Activated CD8-positive, alpha-beta memory T cell treated with anti-CD3 and anti-CD28 coated beads for 24 hours (primary cell): Measurements from ENCODE around the gene PXDN.

Experiments
- DNase-seq: peaks from one replicate; pipeline ENCODE4 v3.0.0-alpha.2; 2020

Gene PXDN

DNA sequence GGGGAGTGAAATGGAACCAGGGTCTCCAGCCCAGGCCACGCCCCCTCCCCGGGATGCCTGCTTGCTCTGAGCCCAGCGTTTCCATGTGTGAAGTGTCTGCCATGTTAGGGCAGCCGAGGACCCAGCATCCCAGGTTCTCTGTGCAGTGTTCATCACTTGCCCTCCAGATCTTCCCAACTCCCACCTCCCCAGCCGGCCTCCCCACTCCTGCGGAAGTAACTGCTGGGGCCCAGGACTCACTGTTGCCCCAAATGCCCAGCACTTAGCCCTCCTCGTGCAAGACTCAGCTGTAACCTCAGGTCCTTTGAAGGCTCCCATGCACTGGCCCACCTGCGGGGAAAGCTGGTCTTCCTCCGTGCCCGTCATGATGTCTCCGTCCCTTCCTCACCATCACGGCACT lies 9.7 kb upstream of the PXDN start:
- no peak for DNase-seq

DNA sequence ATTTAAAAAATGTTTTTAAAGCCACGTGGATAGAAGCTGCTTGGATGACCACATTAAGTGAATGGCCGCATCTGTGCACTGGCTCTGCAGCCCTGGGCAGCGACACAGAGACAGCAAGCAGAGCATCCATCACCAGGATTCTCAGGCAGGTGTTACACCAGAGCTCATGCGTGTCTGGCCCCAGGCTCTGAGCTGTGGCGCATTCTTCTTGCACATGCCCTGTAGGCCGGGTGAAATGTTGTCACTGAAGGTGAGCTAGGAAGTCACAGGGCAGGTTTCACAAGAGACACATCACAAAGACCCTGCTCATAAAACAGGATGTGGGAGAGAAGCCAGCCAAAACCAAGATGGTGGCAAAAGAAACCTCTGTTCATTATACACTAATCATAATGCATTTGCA lies 8.4 kb upstream of the PXDN start:
- no peak for DNase-seq

DNA sequence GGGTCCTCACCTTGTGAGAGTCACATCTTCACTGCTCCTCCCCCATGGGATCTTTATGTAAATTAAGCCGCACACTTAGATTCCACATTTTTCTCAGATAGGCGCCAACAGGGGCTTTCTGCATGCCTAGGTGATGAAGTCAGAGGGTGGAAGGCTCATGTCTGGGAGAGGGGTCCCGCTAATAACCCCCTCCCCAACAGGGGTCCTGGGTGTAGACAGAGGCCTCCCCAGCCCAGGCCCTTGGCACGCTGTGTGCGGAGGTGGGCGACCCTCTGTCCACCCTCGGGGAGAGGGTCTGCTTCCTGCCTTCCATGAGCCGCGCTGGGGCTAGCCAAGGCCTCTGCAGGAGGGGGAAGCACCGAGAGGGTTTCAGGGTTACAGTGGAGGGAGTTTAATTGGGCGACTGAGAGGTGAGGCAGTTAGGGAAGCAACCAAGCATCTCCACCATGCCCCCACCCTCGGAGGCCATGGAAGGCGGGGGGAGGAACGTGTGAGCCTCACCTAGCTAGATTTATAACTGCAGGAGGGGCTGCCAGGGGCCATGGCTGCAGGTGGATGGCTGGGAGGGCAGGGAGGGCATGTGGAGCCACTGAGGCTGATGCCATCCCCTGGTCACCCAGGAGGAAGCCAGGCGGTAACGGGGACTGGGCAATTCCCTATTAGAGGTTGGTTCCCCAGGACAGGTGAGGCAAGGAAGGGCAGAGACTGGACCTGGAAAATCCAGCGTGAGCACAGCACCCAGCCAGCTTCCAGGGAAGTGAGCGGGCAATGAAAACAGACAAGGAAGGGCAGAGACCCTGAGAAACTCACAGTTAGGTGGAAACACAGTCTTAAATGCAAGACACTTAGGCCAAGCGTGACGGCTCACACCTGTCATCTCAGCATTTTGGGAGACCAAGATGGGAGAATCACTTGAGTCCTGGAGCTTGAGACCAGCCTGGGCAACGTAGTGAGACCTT lies 7.7 kb upstream of the PXDN start:
- no peak for DNase-seq

DNA sequence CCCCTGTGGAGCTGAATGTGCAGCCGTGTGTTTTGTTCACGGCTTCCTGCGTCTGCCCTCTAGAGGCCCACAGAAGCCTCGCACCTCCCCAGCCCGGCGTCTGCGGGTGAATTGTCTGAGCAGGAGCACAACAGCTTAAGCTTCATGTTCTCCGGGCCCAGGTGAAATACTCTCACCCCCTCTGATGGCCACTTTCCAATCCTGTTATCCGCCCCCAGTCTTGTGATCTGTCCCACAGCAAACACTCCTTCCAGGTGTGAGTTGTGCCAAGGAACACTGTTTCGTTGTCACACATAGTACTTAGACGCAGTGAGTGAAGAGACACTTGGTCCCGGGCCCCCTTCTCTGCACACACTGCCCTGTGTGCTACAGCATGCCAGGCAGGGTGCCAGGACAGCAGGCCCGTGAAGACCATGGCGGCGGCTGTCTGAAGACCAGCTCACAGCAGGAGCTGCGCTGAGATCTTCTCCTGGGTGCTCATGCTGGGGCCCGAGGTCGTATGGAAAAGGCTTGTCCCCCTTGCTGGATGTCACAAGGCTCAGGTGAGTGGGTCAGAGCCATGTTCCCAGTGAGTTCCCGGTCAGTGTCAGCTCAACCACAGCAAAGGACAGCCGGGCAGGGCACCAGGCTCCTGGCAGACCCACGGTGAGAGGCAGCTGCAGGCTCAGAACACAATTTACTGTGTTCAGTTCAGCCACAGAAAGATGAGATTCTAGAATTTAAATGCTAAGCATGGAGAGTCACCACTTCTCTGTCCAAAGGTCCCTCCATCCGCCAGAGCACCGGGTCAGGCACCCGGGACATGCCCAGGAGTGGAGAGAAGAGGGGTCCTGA lies 6.8 kb upstream of the PXDN start:
- peak; percentile 74 for DNase-seq

DNA sequence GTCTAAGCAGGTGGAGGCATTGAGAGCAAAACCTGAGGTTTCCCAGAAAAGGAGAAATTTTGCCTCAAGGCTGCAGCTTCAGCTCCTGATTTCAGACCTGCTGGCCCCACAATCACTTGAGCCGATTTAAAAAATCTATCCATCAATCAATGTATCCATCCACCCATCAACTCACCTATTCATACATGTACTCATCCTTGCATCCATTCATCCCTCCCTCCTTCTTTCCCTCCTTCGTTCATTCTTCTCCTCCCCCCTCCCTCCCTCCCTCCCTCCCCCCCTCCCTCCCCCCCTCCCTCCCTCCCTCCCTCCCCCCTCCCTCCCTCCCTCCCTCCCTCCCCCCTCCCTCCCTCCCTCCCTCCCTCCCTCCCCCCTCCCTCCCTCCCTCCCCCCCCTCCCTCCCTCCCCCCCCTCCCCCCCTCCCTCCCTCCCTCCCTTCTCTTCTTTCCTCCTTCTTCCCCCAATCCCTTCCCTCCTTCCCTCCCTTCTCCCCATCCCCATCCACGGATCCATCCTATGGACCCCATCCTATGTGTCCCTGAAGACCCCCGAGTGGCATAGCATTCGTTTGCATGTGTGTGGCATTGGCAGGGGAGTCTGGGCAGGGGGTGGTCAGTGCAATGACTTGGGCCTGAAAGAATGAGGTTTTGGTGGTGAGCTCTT lies 6.1 kb upstream of the PXDN start:
- no peak for DNase-seq

DNA sequence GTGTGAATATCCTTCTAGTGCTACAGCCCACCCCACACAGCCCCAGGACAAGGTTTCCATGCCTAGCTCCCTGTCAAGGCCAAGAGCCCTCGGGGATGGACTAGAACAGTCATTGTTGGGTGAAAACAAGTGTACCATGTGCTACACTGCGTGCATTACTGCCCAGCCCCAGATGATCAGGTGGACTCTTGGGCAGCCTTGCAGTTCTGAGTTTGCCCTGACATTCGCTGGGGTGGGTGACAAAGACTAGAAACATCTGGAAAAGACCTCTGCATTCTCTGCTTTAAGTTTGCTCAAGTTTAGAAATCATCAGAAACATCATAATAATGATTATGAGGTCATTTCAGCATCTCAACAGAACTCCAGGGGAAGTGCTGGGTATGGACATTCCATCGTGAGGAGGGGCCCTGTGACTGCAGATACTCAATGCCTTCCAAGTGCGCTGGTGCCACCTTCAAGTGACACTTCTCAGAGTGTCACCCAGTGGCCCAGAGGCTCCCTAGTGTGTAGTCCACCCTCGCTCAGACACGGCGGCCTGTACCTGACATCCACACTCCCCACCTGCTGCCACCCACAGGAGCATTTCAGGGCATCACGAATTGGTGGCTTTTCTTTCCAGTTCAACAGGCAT lies 5.3 kb upstream of the PXDN start:
- peak; percentile 45 for DNase-seq

DNA sequence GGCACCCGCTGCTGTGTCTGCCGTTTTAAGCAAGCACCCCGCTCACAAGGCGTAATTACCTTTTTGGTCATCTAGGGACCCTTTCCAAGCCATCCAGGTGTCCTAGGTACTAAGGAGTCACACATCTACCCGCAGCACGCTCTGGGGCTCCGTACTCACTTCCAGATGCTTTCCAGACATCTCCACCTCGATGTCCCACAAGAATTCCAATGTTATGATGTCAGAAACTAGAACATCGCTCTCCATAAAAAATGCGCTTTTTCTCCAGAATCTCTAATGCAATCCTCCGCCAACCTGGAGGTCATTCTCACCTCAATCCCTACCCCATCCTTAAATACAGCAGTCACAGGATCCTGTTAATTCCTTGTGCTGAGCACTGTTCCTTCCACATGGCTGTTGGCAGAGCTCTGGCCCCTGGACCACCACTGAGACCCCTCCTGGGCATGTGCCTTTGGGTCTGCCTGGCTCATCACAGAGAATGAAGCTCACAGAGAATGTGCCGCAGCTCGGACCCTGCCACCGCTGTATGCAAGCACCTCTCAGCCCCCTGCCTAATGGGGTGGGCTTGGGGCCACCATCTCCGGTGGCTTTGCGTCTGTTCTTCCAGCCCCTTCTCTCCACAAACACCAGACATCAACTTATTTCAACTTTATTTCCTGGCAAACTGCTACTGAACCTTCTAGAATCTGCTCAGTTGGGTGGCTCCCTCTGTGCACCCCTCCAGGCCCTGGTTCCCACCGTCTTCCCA lies 4.6 kb upstream of the PXDN start:
- no peak for DNase-seq

DNA sequence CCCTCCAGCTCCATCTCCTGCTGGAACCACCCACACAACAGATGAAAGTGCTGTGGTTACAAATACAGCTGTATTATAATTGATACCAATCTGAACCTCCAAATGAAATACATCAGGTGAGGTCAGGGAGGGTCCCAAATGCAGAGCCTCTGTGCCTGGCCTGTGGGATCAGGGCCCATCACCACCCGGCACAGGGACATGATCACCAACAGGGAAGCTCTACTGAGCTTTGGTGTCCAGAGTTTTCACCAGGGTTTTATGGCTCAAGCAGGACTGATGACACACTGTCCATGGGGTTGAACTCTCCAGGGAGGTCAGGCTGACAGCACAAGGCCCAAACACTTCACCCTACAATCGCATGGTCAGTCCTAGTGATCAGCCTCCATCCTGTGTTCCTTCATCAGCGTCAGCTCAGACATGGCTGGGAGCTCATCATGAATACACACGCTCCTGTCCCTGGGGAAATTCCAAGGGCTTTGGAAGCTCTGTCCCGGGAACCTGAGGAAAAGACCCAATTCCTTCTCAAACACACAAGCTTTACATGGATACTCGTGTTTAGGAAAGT lies 3.9 kb upstream of the PXDN start:
- no peak for DNase-seq

DNA sequence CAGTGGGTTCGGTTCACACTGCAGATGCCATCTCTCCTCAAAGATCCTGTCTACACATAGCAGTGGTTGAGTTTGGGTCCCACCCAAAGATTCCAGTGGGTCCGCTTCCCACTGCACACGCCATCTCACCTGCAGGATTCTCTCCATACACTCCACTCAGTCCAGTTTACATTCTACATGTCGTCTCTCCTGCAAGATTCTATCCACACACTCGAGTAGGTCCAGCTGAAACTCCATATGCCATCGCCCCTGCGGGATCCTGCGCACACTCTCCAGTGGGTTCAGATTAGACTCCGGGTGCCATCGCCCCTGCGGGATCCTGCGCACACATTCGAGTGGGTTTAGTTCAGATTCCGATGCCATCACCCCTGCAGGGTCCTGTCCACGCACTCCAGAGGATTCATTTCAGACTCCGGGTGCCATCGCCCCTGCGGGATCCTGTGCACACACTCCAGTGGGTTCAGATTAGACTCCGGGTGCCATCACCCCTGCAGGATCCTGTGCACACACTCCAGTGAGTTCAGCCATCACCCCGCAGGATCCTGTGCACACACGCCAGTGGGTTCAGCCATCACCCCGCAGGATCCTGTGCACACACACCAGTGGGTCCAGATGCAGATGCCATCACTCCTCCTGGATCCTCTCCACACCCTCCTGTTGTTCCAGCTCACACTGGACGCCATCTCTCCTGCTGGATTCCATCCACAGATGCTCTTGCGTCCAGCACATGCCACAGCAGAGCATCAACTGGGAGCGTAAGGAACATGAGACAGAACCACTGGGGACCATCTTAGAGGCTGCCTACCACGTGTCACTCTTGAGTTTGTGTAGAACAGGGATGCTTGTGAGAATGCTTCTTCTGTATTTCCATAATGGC lies 3.0 kb upstream of the PXDN start:
- peak; percentile 52 for DNase-seq

DNA sequence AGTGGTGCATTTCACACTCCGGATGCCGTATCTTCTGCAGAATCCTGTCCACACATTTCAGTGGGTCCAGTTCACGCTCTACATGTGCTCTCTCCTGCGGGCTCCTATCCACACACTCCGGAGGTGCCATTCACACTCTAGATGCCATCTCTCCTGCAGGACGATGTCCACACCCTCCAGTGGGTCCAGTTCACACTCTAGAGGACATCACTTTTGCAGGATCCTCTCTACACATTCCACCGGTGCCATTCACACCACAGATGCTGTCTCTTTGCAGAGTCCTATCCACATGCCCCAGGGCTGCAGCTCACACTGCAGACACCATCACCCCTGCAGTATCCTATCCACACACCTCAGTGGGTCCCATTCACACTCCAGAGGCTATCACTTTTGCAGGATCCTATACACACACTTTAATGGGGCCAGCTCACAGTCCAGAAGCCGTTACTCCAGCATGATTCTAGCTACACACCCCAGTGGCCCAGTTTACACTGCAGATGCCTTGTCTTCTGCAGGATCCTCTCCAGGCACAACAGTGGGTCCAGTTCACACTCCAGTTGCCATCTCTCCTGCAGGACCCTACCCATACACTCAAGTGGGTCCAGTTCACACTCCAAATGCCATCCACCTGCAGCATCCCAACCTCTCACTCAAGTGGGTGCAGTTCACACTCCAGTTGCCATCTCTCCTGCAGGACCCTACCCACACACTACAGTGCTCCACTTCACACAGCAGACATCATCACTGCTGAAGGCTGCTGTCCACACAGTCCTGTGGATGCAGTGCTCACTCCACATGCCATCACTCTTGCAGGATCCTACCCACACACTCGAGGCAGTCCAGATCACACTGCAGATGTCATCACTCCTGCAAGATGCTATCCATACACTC lies 2.1 kb upstream of the PXDN start:
- DNase-seq, result peak; percentile 37

DNA sequence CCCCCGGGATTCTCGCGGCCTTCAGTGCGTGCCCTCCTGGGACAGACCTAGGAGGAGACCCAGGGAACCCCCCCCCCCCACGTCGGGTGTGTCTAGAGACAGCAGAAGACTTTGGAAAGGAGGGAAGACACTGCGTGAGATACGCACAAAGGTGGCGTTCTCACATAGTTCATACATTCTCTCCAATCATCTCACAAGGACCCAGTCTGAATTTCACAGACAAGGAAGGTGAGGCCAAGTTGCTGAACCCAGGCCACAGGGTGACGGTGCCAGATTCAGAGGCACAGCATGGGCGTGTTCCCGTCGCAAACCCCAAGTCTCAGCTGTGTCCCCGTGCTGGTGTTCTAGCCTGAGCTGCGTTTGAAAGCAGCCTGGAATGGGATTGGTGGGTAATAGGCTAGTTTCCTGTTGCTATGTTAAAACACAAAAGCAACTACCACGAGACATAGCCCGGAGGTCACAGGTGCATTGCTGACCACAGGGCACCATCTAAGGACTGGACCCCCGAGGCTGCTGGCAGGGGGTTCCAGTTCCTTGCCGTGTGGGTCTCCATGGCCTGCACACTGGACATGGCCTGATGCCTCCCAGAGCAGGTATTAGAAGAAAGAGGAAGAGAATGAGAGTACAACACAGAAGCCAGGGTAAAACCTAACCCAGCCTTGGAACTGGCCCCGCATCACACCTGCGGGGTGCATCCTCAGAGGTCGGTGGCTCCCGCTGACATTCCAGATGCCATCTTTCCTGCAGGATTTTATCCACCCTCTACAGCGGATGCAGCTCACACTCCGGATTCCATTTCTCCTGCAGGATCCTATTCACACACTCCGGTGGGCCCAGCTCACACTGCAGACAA lies 1.1 kb upstream of the PXDN start:
- peak; percentile 57 for DNase-seq

DNA sequence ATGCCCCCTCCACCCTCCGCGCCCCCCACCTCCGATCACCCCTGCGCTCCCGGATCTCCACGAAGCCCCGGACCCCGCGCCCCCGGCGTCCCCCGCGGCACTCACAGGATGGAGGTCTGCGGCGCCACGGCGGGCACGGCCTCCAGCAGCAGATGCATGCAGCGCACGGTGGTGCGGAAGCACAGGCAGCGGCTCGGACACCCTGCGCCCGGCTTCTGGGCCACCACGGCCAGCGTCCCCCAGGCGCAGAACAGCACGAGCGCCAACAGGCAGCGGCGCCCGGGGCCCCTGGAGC lies 217 bp downstream of the PXDN start:
- DNase-seq, result peak; percentile 59

DNA sequence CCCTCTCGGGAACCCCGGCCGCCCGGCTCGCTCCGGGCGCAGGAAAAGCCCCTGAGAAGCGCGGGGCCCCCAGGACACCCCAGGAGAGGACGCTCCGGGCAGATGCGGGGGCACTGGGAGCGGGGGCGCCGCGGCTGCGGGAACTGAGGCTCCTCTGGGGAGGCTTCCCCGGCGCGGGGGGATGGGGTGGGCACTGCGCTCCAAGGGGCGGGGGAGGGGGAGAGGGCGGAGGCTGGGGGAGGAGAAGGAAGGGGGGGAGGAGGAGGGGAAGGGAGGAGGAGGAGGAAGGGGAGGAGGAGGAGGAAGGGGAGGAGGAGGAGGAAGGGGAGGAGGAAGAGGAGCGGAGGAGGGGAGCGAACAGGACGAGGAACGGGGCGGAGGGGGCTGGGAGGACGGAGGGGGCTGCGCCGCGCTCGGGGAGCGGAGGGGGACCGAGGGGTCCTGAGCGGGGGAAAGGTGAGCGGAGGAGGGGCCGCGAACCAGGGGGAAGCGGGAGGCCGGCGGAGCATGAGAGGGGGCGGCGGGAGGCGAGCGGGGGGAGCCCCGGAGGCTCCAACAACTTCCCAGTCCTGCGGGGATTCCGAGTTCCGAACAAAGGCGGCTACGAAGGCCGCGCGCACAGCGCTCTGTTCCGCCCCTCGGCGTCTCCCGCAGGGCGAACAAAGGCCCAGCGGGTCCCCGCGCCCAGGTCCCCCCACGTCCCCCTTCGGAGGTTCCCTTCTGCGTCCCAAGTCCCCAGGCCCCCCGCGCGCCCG lies 742 bp downstream of the PXDN start:
- DNase-seq, result peak; percentile 56

DNA sequence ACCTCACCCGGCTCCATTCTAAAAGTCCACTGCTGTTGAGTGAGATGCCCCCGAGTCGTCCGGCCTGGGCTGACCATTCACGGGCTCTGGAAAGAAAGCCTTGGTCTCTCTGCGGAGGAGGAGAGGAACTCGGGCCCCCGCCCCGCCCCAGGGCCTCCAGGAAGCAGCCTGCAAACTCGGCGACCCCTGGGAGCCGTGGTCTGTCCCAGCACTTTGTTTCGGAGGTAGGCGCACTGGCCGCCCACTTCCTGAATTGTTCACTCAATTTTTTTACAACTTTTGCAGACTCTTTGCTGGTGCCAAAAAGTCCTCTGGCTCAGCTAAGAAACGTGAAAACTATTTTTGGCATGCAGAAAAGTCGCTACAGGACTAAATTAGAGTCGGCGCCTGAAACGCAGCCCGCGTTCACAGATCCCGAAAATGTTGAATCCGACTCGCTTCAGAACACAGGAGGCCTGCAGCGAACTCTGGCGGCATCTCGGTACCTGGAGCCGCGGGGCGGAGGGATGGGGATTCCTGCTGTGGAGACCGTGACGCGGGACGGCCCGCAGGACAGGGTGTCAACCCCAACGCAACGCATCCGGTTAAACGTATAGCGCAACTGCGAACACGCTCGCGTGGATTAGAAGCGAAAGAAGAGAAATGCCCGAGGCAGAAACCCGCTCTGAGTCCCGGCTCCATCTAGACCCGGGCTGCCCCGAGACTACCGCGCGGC lies 1.5 kb downstream of the PXDN start:
- peak; percentile 71 for DNase-seq

DNA sequence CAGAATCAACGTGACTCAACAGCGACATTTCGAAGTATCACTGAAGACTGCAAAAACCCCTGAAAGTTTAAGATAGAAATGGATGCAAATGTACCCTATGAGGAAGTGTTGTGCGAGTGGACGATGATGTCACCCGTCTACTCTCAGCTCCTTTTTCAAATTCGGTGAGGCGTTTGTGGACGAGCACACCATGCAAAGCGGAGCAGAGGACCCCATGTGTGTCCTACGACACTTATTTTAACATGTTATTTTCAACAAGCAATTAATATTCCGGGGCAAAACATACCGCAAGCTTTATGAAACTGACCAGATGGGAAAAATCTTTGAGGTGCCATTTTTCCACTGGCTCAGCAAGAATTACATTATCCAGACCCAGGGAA lies 2.0 kb downstream of the PXDN start:
- DNase-seq, result no peak

DNA sequence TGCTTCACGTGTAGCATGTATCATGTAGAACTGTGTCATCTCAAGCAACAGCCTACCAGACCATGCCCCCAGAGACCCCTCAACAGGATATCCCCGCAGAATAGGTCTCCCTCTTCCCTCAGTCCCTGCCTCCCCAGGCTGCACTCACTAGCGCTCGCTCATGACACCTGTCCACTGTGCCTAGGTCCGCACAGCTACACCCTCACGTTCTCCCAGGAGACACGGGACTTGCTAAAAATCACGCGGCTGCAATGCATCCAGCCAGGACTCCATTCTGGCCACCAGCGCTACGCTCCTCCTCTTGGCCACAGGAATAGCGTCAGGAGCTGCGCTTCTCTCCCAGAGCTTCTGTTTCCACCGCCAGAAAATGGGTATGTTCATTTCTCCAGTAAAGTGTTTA lies 2.5 kb downstream of the PXDN start:
- peak; percentile 48 for DNase-seq
